Chondrocyte (in vitro differentiated cells): ENCODE results near the gene FUBP3. TPM values are rescaled to one million over a fixed set of nuclear protein-coding genes. Genes with fewer than 3 reads are reported as not detected.

ENCODE experiments used
- DNase-seq: peaks from one replicate; pipeline ENCODE4 v3.0.0; 2021; ENCODE audit warnings: mixed read lengths, low spot score
- H3K27ac Mint-ChIP-seq: one replicate; pipeline ENCODE4 v1.8.0; 2021; ENCODE audit warnings: mild to moderate bottlenecking, moderate library complexity, mixed read lengths; ENCODE audit not compliant: unreplicated experiment
- H3K27me3 Mint-ChIP-seq: 2 replicates; pipeline ENCODE4 v1.8.0; 2021; ENCODE audit warnings: low read depth, mixed read lengths
- H3K36me3 Mint-ChIP-seq: 2 replicates; pipeline ENCODE4 v1.8.0; 2021; ENCODE audit warnings: low read depth, mixed read lengths
- H3K4me1 Mint-ChIP-seq: 2 replicates; pipeline ENCODE4 v1.8.0; 2021; ENCODE audit warnings: low read depth, mild to moderate bottlenecking, mixed read lengths
- H3K4me3 Mint-ChIP-seq: one replicate; pipeline ENCODE4 v1.8.0; 2021; ENCODE audit warnings: mild to moderate bottlenecking, moderate library complexity, mixed read lengths; ENCODE audit not compliant: unreplicated experiment
- H3K9me3 Mint-ChIP-seq: 2 replicates; pipeline ENCODE4 v1.8.0; 2021; ENCODE audit warnings: low read depth, mixed read lengths
- total RNA-seq: library from RNA; stranded (reverse); gene quantifications from 3 replicates; pipeline ENCODE4 v1.2.1, GENCODE V29; 2021
- TF ChIP-seq, protein P1 (sequence below): fragments of 200-600 bp; sonication (generic); IDR thresholded peaks from 2 replicates; pipeline ENCODE4 v1.5.0; 2021; ENCODE audit warnings: antibody characterized with exemption, mild to moderate bottlenecking, moderate library complexity

FUBP3 gene
- total RNA-seq, 1 donor from 2014 or later: 52.8 TPM

DNA sequence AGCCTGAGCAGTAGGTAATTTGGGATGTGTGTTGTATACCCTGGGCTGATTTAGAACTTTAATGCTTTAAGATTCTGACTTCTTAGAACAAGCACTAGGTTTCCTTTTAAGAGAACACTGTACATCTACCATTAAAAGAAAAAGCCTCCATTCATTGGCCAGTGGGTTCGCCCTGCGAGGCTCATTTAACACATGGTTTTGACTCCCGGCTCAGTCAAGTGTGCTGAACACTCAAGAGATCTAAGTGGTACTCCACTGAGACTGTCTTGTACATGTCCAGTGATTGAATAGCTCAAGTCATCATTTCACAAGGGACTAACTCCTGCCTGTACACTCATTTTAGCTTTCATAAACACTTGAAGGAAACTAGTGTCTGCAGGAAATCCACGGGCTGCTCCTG lies 3.9 kb downstream of the FUBP3 start:
- Mint-ChIP-seq H3K27ac (no peak overlapping the region), H3K4me1 (peaks cover 36% of the 10 kb centered on the region), H3K4me3 (no peak overlapping the region), H3K9me3 (no peaks in the 10 kb centered on the region), H3K27me3 (no peaks in the 10 kb centered on the region), H3K36me3 (no peaks in the 10 kb centered on the region)
- TF ChIP-seq, protein P1, sequence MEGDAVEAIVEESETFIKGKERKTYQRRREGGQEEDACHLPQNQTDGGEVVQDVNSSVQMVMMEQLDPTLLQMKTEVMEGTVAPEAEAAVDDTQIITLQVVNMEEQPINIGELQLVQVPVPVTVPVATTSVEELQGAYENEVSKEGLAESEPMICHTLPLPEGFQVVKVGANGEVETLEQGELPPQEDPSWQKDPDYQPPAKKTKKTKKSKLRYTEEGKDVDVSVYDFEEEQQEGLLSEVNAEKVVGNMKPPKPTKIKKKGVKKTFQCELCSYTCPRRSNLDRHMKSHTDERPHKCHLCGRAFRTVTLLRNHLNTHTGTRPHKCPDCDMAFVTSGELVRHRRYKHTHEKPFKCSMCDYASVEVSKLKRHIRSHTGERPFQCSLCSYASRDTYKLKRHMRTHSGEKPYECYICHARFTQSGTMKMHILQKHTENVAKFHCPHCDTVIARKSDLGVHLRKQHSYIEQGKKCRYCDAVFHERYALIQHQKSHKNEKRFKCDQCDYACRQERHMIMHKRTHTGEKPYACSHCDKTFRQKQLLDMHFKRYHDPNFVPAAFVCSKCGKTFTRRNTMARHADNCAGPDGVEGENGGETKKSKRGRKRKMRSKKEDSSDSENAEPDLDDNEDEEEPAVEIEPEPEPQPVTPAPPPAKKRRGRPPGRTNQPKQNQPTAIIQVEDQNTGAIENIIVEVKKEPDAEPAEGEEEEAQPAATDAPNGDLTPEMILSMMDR: no peak
- DNase-seq: no peak

- Mint-ChIP-seq H3K36me3 (no peaks in the 10 kb centered on the region), H3K4me1 (peaks cover 6% of the 10 kb centered on the region), H3K4me3 (no peak overlapping the region), H3K27ac (no peak overlapping the region), H3K27me3 (no peaks in the 10 kb centered on the region), H3K9me3 (no peaks in the 10 kb centered on the region)
- DNase-seq: no peak
- TF ChIP-seq, protein P1: no peak
These were observed 8.5 kb downstream of the FUBP3 start for GRCh38 chr9:130587921-130588320.

GRCh38 chr9:130588416-130588815 lies 9.0 kb downstream of the FUBP3 start:
- Mint-ChIP-seq H3K27ac (no peak overlapping the region), H3K9me3 (no peaks in the 10 kb centered on the region), H3K27me3 (no peaks in the 10 kb centered on the region), H3K4me1 (peaks cover 6% of the 10 kb centered on the region), H3K4me3 (no peak overlapping the region), H3K36me3 (no peaks in the 10 kb centered on the region)
- TF ChIP-seq, protein P1: no peak
- DNase-seq: no peak

DNA sequence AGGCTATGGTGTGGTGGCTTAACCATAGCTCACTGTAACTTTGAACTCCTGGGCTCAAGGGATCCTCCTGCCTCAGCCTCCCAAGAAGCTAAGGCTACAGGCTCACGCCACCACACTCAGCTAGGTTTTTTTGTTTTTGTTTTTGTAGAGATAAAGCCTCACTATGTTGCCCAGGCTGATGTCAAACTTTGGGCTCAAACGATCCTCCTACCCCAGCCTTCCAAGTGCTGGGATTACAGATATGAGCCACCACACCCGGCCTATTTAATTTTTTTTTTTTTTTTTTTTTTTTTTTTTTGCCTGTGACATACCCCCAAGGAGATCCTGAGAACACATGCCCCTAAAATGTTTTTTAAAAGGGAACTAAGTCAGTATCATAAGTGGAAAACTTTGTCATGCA lies 10.4 kb downstream of the FUBP3 start:
- no peak overlapping the region for H3K27ac Mint-ChIP-seq
- H3K36me3 Mint-ChIP-seq: no peaks in the 10 kb centered on the region
- H3K9me3 Mint-ChIP-seq: no peaks in the 10 kb centered on the region
- DNase-seq: no peak
- TF ChIP-seq, protein P1: no peak
- peaks cover 6% of the 10 kb centered on the region for H3K4me1 Mint-ChIP-seq
- no peak overlapping the region for H3K4me3 Mint-ChIP-seq
- H3K27me3 Mint-ChIP-seq: no peaks in the 10 kb centered on the region

DNA sequence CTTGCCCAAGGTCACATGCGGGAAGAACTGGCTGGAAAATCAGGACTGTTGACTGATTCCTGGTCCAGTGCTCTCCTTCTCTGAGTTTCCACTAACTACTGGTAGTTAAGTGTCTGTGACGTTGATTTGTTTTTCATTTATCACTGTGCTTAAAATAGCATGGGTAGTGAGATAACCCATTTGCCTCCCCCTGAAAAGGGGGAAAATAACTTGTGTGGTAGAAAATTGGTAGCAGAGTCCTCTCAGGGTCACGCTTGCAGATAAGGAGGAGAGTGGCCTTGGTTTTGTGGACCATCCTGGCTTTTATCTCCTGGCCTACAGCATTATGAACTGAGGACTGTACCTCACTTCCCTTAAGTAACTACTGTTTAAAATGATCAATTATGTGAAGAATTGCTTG lies 10.9 kb downstream of the FUBP3 start:
- H3K36me3 Mint-ChIP-seq: no peaks in the 10 kb centered on the region
- H3K27me3 Mint-ChIP-seq: no peaks in the 10 kb centered on the region
- peaks cover 5% of the 10 kb centered on the region for H3K4me1 Mint-ChIP-seq
- TF ChIP-seq, protein P1: no peak
- DNase-seq: no peak
- no peak overlapping the region for H3K27ac Mint-ChIP-seq
- no peaks in the 10 kb centered on the region for H3K9me3 Mint-ChIP-seq
- no peak overlapping the region for H3K4me3 Mint-ChIP-seq
